NT2/D1 (cell line): ENCODE results near the gene ENDOD1.

Source experiments
- SUZ12 ChIP-seq: IDR thresholded peaks from 2 replicates; pipeline ENCODE4 v1.6.1; 2011; ENCODE audit not compliant: insufficient read length, insufficient read depth; ENCODE audit errors: extremely low read depth
- YY1 ChIP-seq: IDR thresholded peaks from 2 replicates; pipeline ENCODE4 v1.6.1; 2011; ENCODE audit not compliant: insufficient read length, insufficient read depth

- TF ChIP-seq YY1 (no peak), SUZ12 (no peak)
Observed at GRCh38 chr11:95088946-95089619, 563 bp upstream of the ENDOD1 start.
